Right forelimb (tissue), 1 donor: ENCODE measurements around the gene FAM170B.

Experiments
- DNase-seq: peaks from one replicate; pipeline ENCODE4 v3.0.0-alpha.2; 2018

The FAM170B gene

GRCh38 chr10:49168831-49169500, 35.1 kb upstream of the FAM170B start:
- DNase-seq: peak; percentile 38

- DNase-seq: peak; percentile 24
Observed at GRCh38 chr10:49168171-49168540, 34.3 kb upstream of the FAM170B start.

- DNase-seq: peak; percentile 38
Observed at GRCh38 chr10:49167425-49168170, 33.8 kb upstream of the FAM170B start.

GRCh38 chr10:49166484-49167400, 32.9 kb upstream of the FAM170B start:
- peak; percentile 30 for DNase-seq

- DNase-seq: peak; percentile 40
Observed at GRCh38 chr10:49165821-49166483, 32.1 kb upstream of the FAM170B start.

GRCh38 chr10:49165259-49165658, 31.4 kb upstream of the FAM170B start:
- DNase-seq: no peak

- peak; percentile 70 for DNase-seq
Observed at GRCh38 chr10:49164559-49165188, 30.9 kb upstream of the FAM170B start.

GRCh38 chr10:49163741-49164140, 29.9 kb upstream of the FAM170B start:
- DNase-seq: no peak

GRCh38 chr10:49162761-49163310, 29.0 kb upstream of the FAM170B start:
- peak; percentile 23 for DNase-seq

- DNase-seq: peak; percentile 19
Observed at GRCh38 chr10:49162063-49162462, 28.2 kb upstream of the FAM170B start.

GRCh38 chr10:49161411-49161997, 27.7 kb upstream of the FAM170B start:
- DNase-seq: peak; percentile 43

- peak; percentile 15 for DNase-seq
Observed at GRCh38 chr10:49160814-49161213, 27.0 kb upstream of the FAM170B start.

GRCh38 chr10:49160110-49160509, 26.3 kb upstream of the FAM170B start:
- no peak for DNase-seq

GRCh38 chr10:49158915-49159314, 25.1 kb upstream of the FAM170B start:
- DNase-seq: no peak

GRCh38 chr10:49158404-49158803, 24.6 kb upstream of the FAM170B start:
- no peak for DNase-seq

- DNase-seq: peak; percentile 13
Observed at GRCh38 chr10:49157229-49157628, 23.4 kb upstream of the FAM170B start.

- DNase-seq: no peak
Observed at GRCh38 chr10:49154641-49155040, 20.8 kb upstream of the FAM170B start.

GRCh38 chr10:49153971-49154370, 20.1 kb upstream of the FAM170B start:
- no peak for DNase-seq

- DNase-seq: no peak
Observed at GRCh38 chr10:49153115-49153514, 19.3 kb upstream of the FAM170B start.

- DNase-seq: no peak
Observed at GRCh38 chr10:49152663-49153062, 18.8 kb upstream of the FAM170B start.

GRCh38 chr10:49152037-49152436, 18.2 kb upstream of the FAM170B start:
- no peak for DNase-seq

- DNase-seq: no peak
Observed at GRCh38 chr10:49151481-49151880, 17.7 kb upstream of the FAM170B start.
